HepG2 (cell line): Measurements from ENCODE around the gene FAM174C. TPM values are rescaled to one million over a fixed set of nuclear protein-coding genes. Genes with fewer than 3 reads are reported as not detected.

ENCODE experiments used
- ELF4 ChIP-seq: sonication (generic); formaldehyde crosslinking; IDR thresholded peaks from 2 replicates; pipeline ENCODE4 v1.5.0; 2020; ENCODE audit warnings: missing genetic modification reagents, mild to moderate bottlenecking, moderate library complexity, borderline replicate concordance
- HOXA3 ChIP-seq: sonication (generic); formaldehyde crosslinking; IDR thresholded peaks from 2 replicates; pipeline ENCODE4 v1.5.0; 2020; ENCODE audit warnings: missing genetic modification reagents
- MIER3 ChIP-seq: IDR thresholded peaks from 2 replicates; pipeline ENCODE4 v1.6.1; 2016; ENCODE audit warnings: missing compliant biosample characterization, borderline replicate concordance
- NFKB2 ChIP-seq: sonication (generic); formaldehyde crosslinking; IDR thresholded peaks from 2 replicates; pipeline ENCODE4 v1.4.0; 2020; ENCODE audit warnings: missing genetic modification reagents, borderline replicate concordance
- NONO ChIP-seq, 2 experiments: fragments of 450-650 bp in 1 of 2; sonication (generic) in 1 of 2; formaldehyde crosslinking in 1 of 2; IDR thresholded peaks in 1 of 2; conservative IDR thresholded peaks in 1 of 2; 2 replicates each; pipeline versions ENCODE4 v1.6.1 to v1.8.0; 2017 to 2022; ENCODE audit warnings: mild to moderate bottlenecking in 1 of 2, missing genetic modification reagents in 1 of 2, moderate library complexity in 1 of 2
- NR2F1 ChIP-seq, 2 experiments: fragments of 450-650 bp in 1 of 2; formaldehyde crosslinking in 1 of 2; IDR thresholded peaks; 2 replicates each; pipeline versions ENCODE4 v1.5.0 to v1.6.1; 2016 to 2020; ENCODE audit warnings: mild to moderate bottlenecking in 1 of 2, missing compliant biosample characterization in 1 of 2, missing genetic modification reagents in 1 of 2, moderate library complexity in 1 of 2
- PHF8 ChIP-seq: sonication (generic); formaldehyde crosslinking; IDR thresholded peaks from 2 replicates; pipeline ENCODE4 v1.5.0; 2020; ENCODE audit warnings: missing genetic modification reagents
- SIN3B ChIP-seq: fragments of 150-350 bp; IDR thresholded peaks from 2 replicates; pipeline ENCODE4 v1.6.1; 2014; ENCODE audit warnings: low read length
- SIX4 ChIP-seq: sonication (generic); formaldehyde crosslinking; IDR thresholded peaks from 2 replicates; pipeline ENCODE4 v1.4.0; 2020; ENCODE audit warnings: missing genetic modification reagents
- TCF7 ChIP-seq: sonication (generic); IDR thresholded peaks from 2 replicates; pipeline ENCODE4 v1.6.1; 2016; ENCODE audit warnings: antibody characterized with exemption, low read depth
- TOPORS ChIP-seq: sonication (generic); formaldehyde crosslinking; IDR thresholded peaks from 2 replicates; pipeline ENCODE4 v1.8.0; 2023; ENCODE audit warnings: mild to moderate bottlenecking, missing genetic modification reagents
- TP53 ChIP-seq: sonication (generic); formaldehyde crosslinking; conservative IDR thresholded peaks from 2 replicates; pipeline ENCODE4 v1.4.0; 2020; ENCODE audit warnings: missing genetic modification reagents
- ZNF251 ChIP-seq: sonication (generic); formaldehyde crosslinking; IDR thresholded peaks from 2 replicates; pipeline ENCODE4 v1.9.0; 2021; ENCODE audit warnings: mild to moderate bottlenecking, missing genetic modification reagents
- ZNF317 ChIP-seq: sonication (generic); formaldehyde crosslinking; IDR thresholded peaks from 2 replicates; pipeline ENCODE4 v1.5.0; 2020; ENCODE audit warnings: mild to moderate bottlenecking, missing genetic modification reagents
- ZNF432 ChIP-seq: sonication (generic); formaldehyde crosslinking; IDR thresholded peaks from 2 replicates; pipeline ENCODE4 v1.5.0; 2020; ENCODE audit warnings: missing genetic modification reagents, mild to moderate bottlenecking, borderline replicate concordance
- ZNF563 ChIP-seq: sonication (generic); formaldehyde crosslinking; IDR thresholded peaks from 2 replicates; pipeline ENCODE4 v1.8.0; 2022; ENCODE audit warnings: mild to moderate bottlenecking, moderate library complexity, missing genetic modification reagents
- ZNF749 ChIP-seq: sonication (generic); formaldehyde crosslinking; IDR thresholded peaks from 2 replicates; pipeline ENCODE4 v1.8.0; 2022; ENCODE audit warnings: mild to moderate bottlenecking, missing genetic modification reagents, moderate library complexity, borderline replicate concordance
- ZSCAN31 ChIP-seq: sonication (generic); formaldehyde crosslinking; IDR thresholded peaks from 2 replicates; pipeline ENCODE4 v1.5.0; 2020; ENCODE audit warnings: low read depth, mild to moderate bottlenecking, missing genetic modification reagents
- polyA plus RNA-seq, 8 experiments: library from polyadenylated mRNA; depleted of rRNA in 3 of 8; stranded (reverse) in 7 of 8; unstranded in 1 of 8; fragments of >200 nt; fragmentation: Illumina TruSeq in 4 of 8; extraction: Trizol in 4 of 8; gene quantifications; 2 replicates each; pipeline versions ENCODE4 v1.2.1 to v1.2.3, GENCODE V29; 2011 to 2016; ENCODE audit warnings: low read depth in 4 of 8, missing spikeins in 1 of 8, mixed read lengths in 1 of 8; ENCODE audit not compliant: insufficient read depth in 1 of 8
- total RNA-seq, 5 experiments: library from RNA; depleted of rRNA; stranded (reverse); fragments of >200 nt; fragmentation: Illumina TruSeq; extraction: Trizol; gene quantifications; 2 replicates each; pipeline ENCODE4 v1.2.3, GENCODE V29; 2016; ENCODE audit warnings: low read depth in 1 of 5
- TF ChIP-seq, protein P1 (sequence below): sonication (generic); formaldehyde crosslinking; IDR thresholded peaks from 2 replicates; pipeline ENCODE4 v1.4.0; 2020; ENCODE audit warnings: missing genetic modification reagents
- TF ChIP-seq, protein P2 (sequence below): sonication (generic); formaldehyde crosslinking; IDR thresholded peaks from 2 replicates; pipeline ENCODE4 v1.5.0; 2020; ENCODE audit warnings: missing genetic modification reagents, mild to moderate bottlenecking, borderline replicate concordance
- TF ChIP-seq, protein P3 (sequence below): sonication (generic); formaldehyde crosslinking; IDR thresholded peaks from 2 replicates; pipeline ENCODE4 v1.5.1; 2020; ENCODE audit warnings: missing genetic modification reagents, mild to moderate bottlenecking, borderline replicate concordance
- TF ChIP-seq, protein P4 (sequence below), 2 experiments: fragments of 450-650 bp in 1 of 2; sonication (generic) in 1 of 2; formaldehyde crosslinking; IDR thresholded peaks; 2 replicates each; pipeline versions ENCODE4 v1.5.0 to v1.8.0; 2020 to 2022; ENCODE audit warnings: mild to moderate bottlenecking in 1 of 2, missing genetic modification reagents in 1 of 2
- TF ChIP-seq, protein P5 (sequence below): sonication (generic); formaldehyde crosslinking; IDR thresholded peaks from 2 replicates; pipeline ENCODE4 v1.8.1; 2023; ENCODE audit warnings: mild to moderate bottlenecking, missing genetic modification reagents, borderline replicate concordance

FAM174C gene
- total and polyA plus RNA-seq, 2 of the 13 experiments (the other 11 are each of a cell fraction or from before 2014, with no cell fraction given): 19.5 to 31.3 TPM

DNA sequence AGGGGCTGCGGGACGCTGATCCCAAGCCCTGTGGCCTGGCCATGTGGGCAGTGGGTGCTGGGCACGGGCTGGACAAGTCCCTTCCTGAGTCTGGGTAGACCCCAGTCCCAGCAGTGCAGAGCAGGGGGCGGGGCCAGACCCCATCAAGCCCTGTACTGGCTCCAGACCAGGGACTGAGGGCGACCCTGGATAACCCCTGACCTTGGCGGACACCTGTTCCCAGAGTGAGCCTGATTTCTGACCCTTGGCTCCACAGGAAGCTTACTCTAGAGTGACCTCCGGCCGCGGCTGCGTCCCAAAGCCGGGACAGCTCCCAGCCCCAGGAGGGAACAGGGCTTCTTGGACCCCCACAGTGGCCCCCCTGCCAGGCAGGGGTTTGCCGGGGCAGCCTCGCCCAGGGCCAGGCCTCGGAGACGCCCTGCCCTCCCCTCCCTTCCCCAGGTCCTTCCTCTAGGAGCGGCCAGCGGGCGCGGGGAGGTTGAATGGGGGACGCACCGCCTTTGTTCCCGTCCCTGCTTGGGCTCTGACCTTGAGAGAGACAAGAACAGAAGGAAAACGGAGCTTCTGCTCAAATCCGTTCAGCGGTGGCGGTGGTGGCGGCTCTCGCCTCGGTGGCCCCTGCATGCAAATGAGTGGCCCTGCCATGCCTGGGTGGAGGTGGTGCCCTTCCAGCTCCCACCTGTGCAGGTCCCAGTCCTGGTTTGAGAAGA, 8.0 kb downstream of the FAM174C start (continued):
- TF ChIP-seq, protein P1, sequence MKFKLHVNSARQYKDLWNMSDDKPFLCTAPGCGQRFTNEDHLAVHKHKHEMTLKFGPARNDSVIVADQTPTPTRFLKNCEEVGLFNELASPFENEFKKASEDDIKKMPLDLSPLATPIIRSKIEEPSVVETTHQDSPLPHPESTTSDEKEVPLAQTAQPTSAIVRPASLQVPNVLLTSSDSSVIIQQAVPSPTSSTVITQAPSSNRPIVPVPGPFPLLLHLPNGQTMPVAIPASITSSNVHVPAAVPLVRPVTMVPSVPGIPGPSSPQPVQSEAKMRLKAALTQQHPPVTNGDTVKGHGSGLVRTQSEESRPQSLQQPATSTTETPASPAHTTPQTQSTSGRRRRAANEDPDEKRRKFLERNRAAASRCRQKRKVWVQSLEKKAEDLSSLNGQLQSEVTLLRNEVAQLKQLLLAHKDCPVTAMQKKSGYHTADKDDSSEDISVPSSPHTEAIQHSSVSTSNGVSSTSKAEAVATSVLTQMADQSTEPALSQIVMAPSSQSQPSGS (CRISPR knock-in tag): no peak
- peak; percentile 43; the same call in 1 of the 2 replicates for TF ChIP-seq NFKB2 (CRISPR knock-in tag)
- peak; percentile 86 to 89 for TF ChIP-seq NR2F1 (CRISPR knock-in tag; IDR thresholded peaks at IDR 0.05)
- peak; percentile 38 for TF ChIP-seq PHF8
- TF ChIP-seq NONO (IDR thresholded peaks at IDR 0.05): no peak
- peak; percentile 77 for TF ChIP-seq NONO (CRISPR knock-in tag; conservative IDR thresholded peaks at IDR 0.05)
- TF ChIP-seq ZNF749: no peak
- TF ChIP-seq, protein P2, sequence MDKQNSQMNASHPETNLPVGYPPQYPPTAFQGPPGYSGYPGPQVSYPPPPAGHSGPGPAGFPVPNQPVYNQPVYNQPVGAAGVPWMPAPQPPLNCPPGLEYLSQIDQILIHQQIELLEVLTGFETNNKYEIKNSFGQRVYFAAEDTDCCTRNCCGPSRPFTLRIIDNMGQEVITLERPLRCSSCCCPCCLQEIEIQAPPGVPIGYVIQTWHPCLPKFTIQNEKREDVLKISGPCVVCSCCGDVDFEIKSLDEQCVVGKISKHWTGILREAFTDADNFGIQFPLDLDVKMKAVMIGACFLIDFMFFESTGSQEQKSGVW (CRISPR knock-in tag): no peak
- TF ChIP-seq, protein P3, sequence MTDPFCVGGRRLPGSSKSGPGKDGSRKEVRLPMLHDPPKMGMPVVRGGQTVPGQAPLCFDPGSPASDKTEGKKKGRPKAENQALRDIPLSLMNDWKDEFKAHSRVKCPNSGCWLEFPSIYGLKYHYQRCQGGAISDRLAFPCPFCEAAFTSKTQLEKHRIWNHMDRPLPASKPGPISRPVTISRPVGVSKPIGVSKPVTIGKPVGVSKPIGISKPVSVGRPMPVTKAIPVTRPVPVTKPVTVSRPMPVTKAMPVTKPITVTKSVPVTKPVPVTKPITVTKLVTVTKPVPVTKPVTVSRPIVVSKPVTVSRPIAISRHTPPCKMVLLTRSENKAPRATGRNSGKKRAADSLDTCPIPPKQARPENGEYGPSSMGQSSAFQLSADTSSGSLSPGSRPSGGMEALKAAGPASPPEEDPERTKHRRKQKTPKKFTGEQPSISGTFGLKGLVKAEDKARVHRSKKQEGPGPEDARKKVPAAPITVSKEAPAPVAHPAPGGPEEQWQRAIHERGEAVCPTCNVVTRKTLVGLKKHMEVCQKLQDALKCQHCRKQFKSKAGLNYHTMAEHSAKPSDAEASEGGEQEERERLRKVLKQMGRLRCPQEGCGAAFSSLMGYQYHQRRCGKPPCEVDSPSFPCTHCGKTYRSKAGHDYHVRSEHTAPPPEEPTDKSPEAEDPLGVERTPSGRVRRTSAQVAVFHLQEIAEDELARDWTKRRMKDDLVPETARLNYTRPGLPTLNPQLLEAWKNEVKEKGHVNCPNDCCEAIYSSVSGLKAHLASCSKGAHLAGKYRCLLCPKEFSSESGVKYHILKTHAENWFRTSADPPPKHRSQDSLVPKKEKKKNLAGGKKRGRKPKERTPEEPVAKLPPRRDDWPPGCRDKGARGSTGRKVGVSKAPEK (CRISPR knock-in tag): peak; percentile 42; the same call in 1 of the 2 replicates
- peak; percentile 24; the same call in 1 of the 2 replicates for TF ChIP-seq ZNF563
- TF ChIP-seq HOXA3 (CRISPR knock-in tag): peak; percentile 61
- TF ChIP-seq, protein P4, sequence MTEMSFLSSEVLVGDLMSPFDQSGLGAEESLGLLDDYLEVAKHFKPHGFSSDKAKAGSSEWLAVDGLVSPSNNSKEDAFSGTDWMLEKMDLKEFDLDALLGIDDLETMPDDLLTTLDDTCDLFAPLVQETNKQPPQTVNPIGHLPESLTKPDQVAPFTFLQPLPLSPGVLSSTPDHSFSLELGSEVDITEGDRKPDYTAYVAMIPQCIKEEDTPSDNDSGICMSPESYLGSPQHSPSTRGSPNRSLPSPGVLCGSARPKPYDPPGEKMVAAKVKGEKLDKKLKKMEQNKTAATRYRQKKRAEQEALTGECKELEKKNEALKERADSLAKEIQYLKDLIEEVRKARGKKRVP (CRISPR knock-in tag; IDR thresholded peaks at IDR 0.05): no peak
- 0 out of 2 replicates have a peak, but pooled peaks have one; percentile 48 for TF ChIP-seq ZSCAN31 (CRISPR knock-in tag)
- TF ChIP-seq MIER3: no peak
- TF ChIP-seq SIN3B: no peak
- TF ChIP-seq ZNF317 (CRISPR knock-in tag): no peak
- no peak for TF ChIP-seq TP53
- no peak for TF ChIP-seq ZNF251 (CRISPR knock-in tag)
- TF ChIP-seq TOPORS: no peak
- peak; percentile 18; the same call in 1 of the 2 replicates for TF ChIP-seq TCF7
- TF ChIP-seq ZNF432 (CRISPR knock-in tag): no peak
- TF ChIP-seq ELF4 (CRISPR knock-in tag): no peak
- TF ChIP-seq, protein P5, sequence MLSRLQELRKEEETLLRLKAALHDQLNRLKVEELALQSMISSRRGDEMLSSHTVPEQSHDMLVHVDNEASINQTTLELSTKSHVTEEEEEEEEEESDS (CRISPR knock-in tag): no peak
- no peak for TF ChIP-seq SIX4
